GM12801 (cell line): ENCODE measurements around the gene GCM1.

Experiments
- TF ChIP-seq, protein P1 (sequence below): IDR thresholded peaks from one replicate; pipeline ENCODE4 v1.5.1; 2011; ENCODE audit warnings: control low read depth; ENCODE audit not compliant: insufficient read length; ENCODE audit errors: extremely low read depth

The GCM1 gene

GRCh38 chr6:53101006-53101405 lies 47.6 kb downstream of the GCM1 start:
- TF ChIP-seq, protein P1, sequence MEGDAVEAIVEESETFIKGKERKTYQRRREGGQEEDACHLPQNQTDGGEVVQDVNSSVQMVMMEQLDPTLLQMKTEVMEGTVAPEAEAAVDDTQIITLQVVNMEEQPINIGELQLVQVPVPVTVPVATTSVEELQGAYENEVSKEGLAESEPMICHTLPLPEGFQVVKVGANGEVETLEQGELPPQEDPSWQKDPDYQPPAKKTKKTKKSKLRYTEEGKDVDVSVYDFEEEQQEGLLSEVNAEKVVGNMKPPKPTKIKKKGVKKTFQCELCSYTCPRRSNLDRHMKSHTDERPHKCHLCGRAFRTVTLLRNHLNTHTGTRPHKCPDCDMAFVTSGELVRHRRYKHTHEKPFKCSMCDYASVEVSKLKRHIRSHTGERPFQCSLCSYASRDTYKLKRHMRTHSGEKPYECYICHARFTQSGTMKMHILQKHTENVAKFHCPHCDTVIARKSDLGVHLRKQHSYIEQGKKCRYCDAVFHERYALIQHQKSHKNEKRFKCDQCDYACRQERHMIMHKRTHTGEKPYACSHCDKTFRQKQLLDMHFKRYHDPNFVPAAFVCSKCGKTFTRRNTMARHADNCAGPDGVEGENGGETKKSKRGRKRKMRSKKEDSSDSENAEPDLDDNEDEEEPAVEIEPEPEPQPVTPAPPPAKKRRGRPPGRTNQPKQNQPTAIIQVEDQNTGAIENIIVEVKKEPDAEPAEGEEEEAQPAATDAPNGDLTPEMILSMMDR: no peak

GRCh38 chr6:53100561-53100960 lies 48.1 kb downstream of the GCM1 start:
- TF ChIP-seq, protein P1: no peak

- TF ChIP-seq, protein P1: no peak
Observed at GRCh38 chr6:53095716-53096115, 52.9 kb downstream of the GCM1 start.

- TF ChIP-seq, protein P1: no peak
Observed at GRCh38 chr6:53095270-53095669, 53.4 kb downstream of the GCM1 start.

DNA sequence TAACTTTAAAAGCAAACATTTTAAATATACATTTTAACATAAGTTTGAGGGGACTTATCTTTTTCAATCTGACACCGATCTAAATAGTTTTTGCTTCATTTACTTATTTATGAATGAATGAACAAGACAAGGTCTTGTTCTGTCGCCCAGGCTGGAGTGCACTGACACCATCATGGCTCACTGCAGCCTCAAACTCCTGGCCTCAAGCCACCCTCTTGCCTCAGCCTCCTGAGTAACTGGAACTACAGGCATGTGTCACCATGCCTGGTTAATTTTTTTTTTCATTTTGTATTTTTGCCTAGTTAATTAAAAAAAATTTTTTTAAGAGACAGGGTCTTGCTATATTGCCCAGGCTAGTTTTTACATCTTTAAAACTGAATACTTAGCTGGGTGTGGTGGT lies 58.1 kb downstream of the GCM1 start:
- TF ChIP-seq, protein P1: no peak

DNA sequence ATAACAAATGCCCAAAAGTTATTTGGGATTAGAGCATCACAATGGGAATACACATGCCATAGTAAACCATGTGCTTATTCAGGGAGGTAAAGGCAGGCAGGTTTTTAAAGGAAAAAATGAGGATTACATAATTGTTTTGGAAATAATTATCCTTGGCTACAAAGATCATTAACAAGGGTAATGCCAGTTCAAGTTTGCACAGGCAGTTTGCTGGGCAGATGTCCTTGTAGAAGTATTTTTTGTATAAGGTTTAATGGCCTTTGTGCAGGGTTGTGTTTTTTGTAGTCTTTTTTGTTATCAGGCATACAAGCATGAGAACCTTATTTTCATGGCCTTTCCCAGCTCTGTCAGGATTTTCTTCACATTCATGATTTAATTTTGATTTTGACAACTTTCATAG lies 58.7 kb downstream of the GCM1 start:
- TF ChIP-seq, protein P1: no peak

DNA sequence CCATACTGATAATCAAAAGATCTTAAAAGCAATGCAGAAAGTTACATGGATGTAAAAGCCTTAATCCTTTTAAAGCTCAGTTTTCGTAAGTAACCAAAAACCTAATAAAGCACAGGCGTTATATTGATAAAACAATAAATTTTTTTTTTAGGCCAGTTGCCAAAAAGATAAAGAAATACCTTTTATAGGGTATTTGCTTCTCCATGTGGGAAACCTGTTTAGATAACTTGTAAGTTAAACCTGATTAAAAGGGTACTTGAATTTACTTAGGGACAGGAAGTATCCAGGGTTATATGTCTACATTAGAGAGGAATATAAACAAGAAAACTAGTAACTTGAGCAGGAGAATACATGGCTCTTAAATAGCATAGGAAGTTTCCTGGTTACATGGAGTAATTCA lies 62.3 kb downstream of the GCM1 start:
- TF ChIP-seq, protein P1: no peak

DNA sequence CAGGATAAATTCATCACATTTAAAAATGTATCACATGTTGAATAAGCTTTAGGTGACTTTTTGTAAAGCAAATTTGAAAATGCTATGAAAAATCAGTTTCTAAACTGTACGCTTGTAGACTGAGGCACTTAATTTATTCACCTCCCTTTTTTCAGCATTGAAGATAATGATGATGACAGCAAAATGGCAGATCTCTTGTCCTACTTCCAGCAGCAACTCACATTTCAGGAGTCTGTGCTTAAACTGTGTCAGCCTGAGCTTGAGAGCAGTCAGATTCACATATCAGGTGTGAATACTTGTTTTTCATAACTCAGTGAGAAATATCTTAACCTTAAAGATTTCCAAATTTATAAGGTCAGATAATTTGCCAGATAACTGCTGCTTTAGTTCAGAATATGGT lies 67.8 kb downstream of the GCM1 start:
- TF ChIP-seq, protein P1: no peak
